GM21423 (cell line): ENCODE results near the gene FKBP8.

Experiments
- ATAC-seq: cut with Tn5 transposase; IDR thresholded peaks from one replicate; pipeline ENCODE4 v1.9.1; 2021; ENCODE audit warnings: mild to moderate bottlenecking, moderate library complexity; ENCODE audit not compliant: unreplicated experiment

The FKBP8 gene

DNA sequence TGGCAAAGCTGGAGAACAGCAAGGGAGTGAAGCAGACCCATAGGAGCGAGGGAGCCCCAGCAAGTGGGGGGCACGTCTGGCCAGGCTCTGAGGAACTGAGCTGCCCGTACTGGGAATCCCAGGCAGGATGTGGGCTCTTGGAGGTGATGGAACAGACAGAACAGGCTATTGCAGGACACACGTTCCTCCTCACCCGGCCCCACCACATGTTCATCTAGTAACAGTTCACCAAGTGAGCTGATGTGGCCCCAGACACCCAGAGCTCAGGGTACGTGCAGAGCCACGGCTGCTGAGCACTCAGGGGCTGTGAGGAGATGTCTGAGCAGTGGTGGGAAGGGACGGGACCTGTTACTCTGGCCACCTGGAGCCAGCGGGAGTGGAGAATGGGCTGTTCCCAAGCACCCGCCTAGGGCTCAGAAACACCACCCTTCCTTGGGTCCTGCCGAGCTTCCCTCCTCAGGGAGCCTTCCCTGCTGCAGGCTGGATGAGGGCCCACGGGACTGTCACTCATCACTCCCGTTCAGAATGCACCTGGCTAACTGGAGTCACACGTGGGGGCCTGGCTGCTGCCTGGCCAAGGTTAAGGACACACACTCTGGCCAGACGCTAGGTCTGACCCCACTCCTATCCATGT, 39.9 kb downstream of the FKBP8 start:
- ATAC-seq = no peak

DNA sequence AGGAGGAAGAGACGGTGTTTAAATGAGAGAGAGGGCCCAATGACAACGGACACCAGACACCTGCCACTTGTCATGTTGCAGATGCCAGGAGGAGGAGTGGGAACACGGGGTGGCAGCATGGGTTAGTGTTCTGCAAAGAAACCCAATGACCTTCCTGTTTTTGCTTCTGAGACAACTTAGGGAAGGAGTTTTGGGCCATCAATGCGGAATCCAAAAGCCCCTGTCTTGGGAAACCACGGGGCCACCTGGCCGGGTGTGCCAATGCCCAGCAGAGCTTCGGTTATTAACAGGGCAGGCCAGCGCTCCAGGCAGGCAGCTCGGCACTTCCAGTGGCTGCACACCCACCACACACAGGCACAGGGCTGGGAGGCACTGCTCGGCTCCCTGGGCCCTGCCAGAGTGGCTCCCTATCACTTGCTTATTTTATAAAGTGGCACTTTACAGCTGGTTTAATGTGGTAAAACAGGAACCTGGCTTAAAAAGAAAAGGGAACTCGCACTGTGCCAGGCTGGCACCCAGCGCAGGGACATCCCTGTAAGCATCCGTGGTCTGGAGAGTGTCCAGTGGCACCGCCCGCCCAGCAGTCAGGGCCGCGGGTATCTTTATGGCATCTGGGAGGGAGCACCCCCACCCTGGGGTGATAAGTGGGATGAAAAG, 40.6 kb downstream of the FKBP8 start:
- ATAC-seq = no peak

DNA sequence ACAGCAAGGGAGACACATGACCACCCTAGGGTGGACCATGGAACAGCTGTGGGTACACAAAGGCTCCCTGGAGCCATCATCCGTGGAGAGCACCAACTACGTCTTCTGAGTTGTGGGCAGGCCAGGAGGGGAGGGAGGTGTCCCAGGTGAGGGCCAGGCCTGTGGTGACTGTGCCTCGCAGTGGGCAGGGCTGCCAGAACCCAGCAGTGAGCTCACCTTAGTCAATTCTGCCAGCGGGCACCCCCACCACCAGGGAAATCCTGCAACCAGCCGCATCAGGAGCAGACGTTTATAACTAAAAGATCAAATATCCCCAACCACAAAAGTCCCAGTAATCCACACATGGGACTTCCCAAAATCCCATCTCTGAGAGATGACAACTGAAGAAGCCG, 41.1 kb downstream of the FKBP8 start:
- ATAC-seq = no peak

DNA sequence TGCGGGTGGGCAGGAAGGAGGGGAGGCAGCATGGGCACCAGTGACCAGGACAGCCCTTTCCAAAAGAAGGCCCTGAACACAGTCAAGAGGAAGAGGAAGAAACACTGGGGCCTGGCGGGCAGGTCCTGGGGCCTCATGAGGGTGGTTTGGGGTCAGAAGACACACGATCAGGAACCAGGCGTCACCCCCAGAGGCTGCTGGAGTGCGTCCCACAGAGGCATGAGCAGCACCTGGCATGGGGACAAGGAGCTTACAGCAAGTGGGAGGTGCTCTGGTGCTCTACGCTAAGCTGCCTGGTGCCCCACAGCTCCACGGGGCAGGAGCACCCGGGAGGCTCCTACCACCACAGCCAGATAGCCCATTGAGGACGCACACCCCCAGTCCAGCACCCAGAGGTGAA, 41.5 kb downstream of the FKBP8 start:
- no peak for ATAC-seq

DNA sequence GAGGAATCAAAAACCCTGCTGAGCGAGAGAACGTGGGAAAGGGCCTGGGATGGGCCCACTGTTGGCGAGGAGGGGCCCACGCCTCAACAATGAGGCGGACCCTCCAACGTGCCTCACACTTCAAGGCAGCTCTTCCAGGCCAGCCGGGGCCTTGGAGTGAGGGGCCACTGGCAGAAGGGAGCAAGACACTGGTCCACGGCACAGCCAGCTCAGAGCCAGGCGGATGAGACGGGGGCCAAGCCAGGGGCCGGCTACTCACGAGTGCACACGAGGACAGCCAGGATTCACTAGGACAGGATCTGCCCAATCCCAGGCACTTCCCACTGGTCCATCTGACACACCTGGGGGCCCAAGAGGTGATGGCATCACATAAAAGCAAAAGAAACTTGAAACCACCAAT, 42.0 kb downstream of the FKBP8 start:
- no peak for ATAC-seq

DNA sequence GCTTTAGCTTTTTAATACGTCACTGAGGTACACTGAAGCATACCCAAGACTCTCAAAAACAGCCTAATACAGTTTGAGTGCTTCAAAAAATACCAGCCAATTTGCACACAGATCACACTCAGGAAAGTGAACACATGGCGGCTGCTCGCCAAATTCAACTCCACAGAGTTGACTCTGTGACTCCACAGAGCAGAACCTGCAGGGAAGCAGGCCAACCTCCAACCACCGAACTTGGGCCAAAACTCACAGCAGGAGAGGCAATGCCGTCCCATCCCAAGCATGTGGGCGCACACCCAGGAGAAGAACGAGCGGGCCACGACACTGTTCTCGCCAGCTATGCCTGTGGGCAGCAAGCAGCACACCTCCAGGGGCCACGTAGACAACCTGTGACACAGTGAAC, 42.6 kb downstream of the FKBP8 start:
- ATAC-seq = no peak

DNA sequence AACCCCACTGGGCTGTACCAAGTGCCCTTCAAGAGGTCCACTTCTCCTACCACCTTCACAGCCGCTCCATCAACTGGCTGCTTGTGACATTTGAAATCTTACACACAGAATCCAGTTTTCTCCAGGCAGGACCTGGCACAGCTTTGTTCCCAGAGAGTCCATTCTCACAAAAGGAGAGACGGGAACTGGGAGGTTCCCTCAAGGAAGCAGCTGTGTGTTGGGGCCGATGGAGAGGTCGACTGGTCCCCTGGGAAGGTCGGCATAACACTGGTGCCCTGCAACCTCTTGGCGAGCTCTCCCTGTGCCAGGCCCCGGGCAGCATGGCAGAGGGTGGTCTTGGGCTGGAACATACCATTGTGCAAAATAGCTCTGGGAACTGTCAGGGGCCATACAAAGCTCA, 43.0 kb downstream of the FKBP8 start:
- ATAC-seq = no peak

DNA sequence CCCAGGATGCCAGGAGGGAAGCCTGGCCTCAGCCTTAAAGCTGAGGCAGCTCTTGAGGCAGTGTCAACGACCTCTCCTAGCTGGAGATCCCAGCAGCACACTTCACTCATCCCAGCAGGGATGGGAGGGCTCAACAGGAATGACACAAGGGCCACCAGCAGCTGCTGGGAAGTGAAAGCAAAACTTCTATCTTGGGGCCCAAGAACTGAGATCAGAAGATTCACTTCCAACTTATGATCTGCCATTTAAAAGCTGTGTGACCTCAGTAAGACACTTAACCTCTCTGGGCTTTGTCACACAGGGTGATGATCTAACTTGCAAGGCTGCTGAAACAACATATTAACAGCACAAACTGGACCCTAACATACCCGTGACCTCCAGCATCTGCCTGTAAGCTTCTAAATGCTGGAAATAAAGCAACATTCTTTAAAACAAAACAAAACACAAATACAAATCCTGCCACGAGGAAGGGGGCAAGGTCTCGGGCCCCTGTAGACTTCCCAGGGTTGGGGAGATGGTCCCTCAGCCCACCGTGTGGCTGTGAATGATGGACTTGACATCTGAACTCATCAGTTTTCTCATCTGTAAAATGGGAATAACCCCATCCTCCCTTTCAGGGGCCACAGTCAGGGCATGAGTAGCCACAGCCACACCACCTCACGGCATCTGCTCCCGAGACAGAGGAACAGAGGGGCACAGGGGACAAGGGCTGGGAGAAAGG, 44.2 kb downstream of the FKBP8 start:
- no peak for ATAC-seq

DNA sequence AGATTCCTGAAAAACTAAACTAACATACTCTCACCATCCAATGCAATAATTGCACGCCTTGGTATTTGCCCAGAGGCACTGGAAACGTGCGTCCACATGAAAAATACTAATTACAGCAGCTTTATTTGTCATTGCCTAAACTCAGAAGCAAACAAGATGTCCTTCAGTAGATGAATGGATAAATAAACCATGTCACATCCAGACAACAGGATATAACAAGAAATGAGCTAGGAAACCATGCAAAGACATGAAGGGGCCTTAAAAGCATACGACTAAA, 46.5 kb downstream of the FKBP8 start:
- ATAC-seq = no peak

DNA sequence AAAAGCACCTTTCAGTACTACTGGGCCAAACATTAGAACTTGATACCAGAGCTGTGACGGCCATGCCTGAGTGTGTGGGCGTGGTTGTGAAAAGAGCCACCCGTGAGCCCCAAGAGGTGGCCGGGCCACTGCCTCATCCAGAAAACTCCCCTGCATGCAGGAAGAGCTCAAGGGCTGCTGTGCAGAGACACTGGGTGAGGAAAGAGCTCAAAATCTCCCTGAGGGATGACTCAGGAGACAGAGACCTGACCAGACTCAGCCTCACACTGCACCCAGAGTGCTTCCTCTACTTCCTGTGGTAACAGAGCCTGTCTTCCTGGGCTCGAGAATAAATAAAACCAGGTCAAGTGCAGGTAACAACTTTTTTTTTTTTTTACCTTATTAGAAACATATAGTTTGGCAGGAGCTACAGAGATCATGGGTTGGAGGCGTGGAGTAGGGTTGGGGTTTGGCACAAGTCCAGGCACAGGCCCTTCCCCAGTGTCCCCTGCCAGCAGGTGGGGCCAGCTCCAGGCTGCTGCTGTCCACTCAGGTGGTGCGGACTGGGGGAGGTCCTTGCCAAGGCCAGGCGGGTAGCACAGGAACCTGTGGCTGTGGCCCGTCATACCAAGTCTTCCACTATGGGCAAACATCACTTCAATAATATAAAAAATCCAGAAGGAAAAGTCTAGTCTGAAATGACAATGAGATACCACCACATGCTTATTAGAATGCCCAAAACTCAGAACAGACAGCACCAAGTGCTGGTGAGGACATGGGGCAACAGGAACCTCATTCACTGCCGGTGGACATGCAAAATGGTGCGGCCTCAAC, 47.0 kb downstream of the FKBP8 start:
- peak; percentile 63 for ATAC-seq

DNA sequence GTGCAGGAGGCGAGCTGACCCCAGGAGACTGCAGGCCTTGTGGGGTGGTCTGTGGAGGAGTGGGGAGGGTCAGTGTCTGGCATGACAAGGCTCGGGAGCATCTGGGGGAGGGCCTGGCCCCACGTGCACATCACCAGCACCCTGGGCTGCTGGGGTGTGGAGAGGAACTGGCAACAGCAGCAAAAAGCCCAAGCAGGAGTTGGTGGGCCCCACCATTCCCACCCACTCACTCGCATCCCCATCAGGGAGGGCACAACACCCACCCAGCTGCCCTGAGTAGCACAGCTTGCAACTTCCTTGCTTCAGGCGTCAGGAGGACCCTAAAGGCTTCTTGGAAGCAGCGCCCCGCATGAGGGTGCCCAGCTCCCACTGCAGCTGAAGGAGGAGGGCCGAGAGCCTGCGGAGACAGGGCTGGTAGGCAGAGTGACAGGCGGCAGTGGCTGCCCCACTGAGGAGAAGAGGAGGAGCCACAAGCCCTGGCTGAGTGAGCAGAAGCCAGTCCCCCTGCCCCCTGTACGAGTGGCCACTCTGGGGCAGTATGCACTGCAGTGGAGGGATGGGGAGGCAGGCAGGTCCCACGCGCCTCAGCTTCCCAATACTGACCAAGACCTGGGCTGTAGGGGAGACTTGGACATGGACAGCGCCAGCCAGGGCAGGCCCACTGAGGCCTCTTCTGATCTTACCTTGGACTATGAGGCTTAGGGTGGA, 48.0 kb downstream of the FKBP8 start:
- no peak for ATAC-seq

DNA sequence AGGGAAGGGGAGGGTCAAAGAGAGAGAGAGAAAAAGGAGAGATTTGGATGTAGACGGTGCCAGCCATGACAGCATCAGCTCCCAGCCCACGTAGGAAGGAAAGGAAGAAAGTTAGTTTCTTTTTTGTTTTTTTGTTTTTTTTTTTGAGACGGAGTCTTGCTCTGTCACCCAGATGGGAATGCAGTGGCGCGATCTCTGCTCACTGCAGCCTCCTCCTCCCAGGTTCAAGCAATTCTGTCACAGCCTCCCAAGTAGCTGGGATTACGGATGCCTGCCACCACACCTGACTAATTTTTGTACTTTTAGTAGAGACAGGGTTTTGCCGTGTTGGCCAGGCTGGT, 49.1 kb downstream of the FKBP8 start:
- no peak for ATAC-seq

DNA sequence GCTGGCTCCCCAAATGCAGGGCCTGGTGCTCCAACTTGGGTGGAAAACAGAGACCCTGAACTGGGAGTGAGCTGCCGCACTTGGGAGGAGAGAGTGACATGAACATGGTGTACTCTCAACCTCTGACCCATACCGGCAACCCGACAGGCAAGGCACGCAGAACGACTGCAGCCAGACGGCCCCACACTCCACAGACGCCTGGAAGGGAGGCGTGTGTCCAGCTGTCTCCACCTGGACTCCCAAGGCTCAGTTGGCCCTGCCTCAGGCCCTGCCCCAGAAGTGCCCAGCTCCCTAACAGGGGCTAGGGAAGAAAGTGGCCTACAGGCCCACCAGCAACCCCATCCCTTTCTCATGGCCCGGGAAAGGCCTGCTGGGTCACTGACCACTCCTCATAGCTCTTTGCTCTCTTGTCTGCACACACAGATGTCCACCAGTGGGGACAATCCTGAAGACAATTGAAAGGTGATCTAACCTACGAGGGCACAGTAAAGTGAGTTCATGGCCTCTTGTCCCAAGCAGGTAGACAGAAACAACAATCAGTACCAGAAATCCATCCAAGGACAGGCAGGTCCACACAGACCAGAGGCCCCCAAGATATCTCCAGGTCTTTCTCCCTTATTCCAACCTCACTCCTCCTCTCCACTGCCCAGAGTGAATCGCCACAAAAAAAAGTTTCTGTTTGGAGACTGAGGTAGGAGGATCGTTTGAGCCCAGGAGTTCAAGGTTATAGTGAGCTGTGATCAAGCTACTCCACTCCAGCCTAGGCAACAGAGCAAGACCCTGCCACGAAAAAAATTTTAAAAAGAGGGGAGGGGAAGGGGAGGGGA, 49.7 kb downstream of the FKBP8 start:
- no peak for ATAC-seq

DNA sequence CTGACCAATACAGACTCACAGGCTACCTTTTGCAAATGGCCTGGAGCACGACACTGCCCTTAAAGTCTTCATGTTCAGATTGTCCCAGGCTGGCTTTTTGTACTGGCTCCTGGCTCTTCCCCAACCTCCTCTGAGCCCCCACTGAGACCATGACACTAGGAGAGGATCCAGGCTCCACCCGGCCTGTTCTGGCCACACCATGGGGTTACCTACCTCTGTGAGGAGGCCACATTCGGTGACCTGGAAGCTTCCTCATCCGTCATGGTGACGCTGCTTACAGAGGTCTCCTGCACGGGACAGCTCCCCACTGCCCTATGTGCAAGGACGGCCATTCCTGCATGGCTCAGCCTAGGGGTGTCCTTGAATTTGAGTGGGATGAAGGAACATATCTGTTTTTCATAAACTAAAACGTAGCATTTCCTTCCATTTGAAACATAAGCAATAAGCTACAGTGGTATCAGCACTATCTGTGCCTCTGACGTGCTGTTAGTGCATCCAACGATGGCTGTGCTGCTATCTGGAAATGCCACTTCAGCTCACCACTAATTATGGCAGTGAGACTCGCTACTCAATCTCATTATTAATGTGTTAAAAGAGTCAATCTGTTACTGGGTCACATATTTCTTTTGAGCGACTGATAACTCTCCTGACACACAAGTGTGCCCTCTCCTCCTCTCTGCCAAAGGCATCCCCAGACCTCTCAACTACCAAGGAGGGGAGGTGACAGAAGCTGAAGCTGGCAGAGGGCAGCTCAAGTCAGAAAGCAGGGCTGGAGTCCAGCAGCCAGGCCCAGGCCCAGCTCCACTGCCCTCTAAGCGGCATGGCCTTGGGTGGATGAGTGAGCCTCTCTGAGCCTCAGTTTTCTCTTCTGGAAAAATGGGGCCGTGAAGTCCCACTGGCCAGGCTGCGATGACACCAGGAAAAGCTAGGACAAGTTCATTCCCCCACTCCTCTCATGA, 51.1 kb downstream of the FKBP8 start:
- no peak for ATAC-seq

DNA sequence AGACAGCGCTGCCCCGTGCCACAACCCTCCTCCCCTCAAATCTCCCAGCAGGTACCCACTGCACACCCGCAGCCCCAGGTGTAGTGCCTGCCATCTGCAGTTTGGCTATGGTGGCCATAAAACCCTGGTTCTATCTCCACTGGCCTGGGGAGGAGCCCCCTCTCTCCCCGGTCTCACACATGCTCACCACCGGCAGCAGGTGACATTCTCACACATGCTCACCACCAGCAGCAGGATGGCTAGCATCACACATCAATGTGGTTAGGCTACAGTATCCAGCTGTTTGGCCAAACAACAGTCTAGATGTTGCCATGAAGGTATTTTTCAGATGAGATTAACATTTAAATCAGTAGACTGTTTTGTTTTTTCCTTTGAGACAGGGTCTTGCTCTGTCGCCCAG, 52.6 kb downstream of the FKBP8 start:
- no peak for ATAC-seq

DNA sequence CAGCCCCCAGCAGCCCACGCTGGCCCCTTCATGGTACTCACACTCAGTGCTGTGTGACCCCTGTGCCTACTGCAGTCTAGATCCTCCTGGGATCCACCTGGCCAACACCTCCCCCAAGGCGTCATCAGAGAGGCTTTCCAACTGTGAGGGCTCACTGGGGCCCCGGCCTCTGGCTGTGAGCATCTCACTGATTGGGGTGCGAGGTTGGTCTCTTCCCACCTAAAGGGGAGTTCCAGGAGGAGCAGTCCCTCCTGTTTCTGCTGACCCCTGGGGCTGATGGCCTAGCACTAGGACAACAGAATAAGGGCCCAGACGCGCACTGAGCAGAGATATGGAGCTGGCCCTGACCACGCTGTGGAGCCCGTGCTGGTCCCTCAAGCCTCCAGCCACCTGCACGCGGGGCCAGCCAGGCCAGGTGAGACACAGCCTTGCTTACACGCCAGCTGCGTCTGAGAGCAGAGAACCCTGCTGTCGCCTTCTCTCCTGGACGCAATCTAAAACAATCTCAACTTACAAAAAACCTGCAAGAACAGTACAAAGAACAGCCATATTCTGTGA, 53.7 kb downstream of the FKBP8 start:
- no peak for ATAC-seq

DNA sequence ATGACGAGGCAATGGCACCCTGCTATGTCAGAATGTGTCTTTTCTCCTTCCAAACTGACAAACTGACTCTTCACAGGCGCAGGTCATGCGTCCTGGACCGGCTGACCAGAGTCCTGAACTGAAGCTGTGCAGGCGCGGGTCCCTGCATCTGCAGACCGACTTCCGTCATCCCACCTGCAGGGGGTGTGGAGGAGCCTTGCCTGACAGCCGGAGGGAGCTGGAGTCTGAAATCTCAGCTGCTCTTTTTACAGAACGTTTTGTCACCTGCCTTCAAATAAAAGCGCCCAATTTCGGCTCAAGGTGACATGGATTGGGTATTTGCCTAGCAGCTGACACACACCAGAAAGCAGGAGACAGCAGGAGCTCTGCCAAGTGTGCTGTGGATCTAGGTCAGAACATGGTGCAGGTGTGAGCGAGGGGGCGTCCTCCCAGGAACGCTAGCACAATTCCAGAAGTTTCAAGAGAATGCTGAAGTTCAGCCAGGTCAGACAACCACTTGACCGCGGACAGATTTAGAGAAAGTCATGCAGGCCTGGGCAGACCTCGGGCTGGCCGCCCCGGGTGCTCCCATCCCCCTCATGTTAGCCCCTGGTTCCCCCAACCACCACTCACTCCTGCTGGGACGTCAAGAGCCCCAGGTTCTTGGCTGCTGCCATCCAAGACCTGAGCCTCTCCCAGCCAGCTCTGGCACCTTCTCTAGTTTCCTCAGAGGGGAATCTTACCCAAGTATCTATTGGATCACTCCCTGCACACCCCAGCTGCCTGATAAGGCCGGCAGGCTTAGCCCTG, 54.3 kb downstream of the FKBP8 start:
- no peak for ATAC-seq

DNA sequence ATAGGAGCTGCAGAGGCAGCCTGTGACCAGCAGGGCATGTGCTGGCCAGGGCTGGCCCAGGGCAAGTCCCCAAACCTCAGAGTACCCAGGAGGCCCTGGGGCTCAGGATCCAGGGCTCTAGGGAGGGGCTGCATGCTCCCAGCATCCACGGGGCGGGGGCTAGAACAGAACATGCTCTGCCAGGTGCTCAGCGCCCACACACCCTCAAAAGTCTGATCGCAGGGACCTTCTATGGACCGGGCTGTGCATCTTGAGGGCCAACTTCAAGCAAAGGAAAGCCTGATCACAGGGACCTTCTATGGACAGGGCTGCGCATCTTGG, 55.0 kb downstream of the FKBP8 start:
- no peak for ATAC-seq
